Kidney (tissue), 14 donors: ENCODE measurements around the gene AGFG2. TPM values are rescaled to one million over a fixed set of nuclear protein-coding genes. Genes with fewer than 3 reads are reported as not detected.

ENCODE experiments used
- DNase-seq, 5 donors: peaks; one replicate each; pipeline ENCODE4 v3.0.0-alpha.2; 2013 to 2020
- FAIRE-seq: peaks from 2 replicates; lab custom pipeline; 2012; peaks lifted over from hg19 to GRCh38; lab: Jason Lieb, UNC
- H3K27ac ChIP-seq, 2 donors: one replicate each; pipeline ENCODE4 v1.7.0; 2013; ENCODE audit warnings: low read depth in 2 of 2, low read length in 2 of 2, inconsistent platforms in 1 of 2
- H3K27me3 ChIP-seq: one replicate; pipeline ENCODE4 v1.7.1; 2013; ENCODE audit warnings: low read length, inconsistent platforms; ENCODE audit not compliant: control insufficient read depth, insufficient read depth
- H3K36me3 ChIP-seq, 3 donors: one replicate each; pipeline versions ENCODE4 v1.7.0 to v1.7.1; 2013; ENCODE audit warnings: low read length in 3 of 3, control low read depth in 1 of 3, inconsistent platforms in 1 of 3; ENCODE audit not compliant: insufficient read depth in 3 of 3, control insufficient read depth in 2 of 3
- H3K4me1 ChIP-seq, 3 donors: one replicate each; pipeline versions ENCODE4 v1.7.0 to v1.7.1; 2013; ENCODE audit warnings: low read length in 3 of 3, inconsistent platforms in 1 of 3, low read depth in 1 of 3; ENCODE audit not compliant: control insufficient read depth in 2 of 3, insufficient read depth in 2 of 3
- H3K4me3 ChIP-seq, 3 donors: one replicate each; pipeline versions ENCODE4 v1.7.0 to v1.8.1; 2013; ENCODE audit warnings: low read length in 3 of 3, control low read depth in 1 of 3, inconsistent platforms in 1 of 3
- H3K9ac ChIP-seq, 3 donors: one replicate each; pipeline versions ENCODE4 v1.7.0 to v1.7.1; 2013; ENCODE audit warnings: low read length in 3 of 3, control low read depth in 1 of 3, inconsistent platforms in 1 of 3
- H3K9me3 ChIP-seq, 3 donors: one replicate each; pipeline versions ENCODE4 v1.7.0 to v1.7.1; 2013; ENCODE audit warnings: low read length in 3 of 3, control low read depth in 1 of 3, inconsistent platforms in 1 of 3; ENCODE audit not compliant: control insufficient read depth in 2 of 3, insufficient read depth in 1 of 3
- intact Hi-C: fragments of 100-400 bp; cut with DNase I; formaldehyde crosslinking; loops from one replicate; pipeline ENCODE4 v1.11.1; 2022
- polyA plus RNA-seq: library from polyadenylated mRNA; stranded (reverse); fragments of 350-450 nt; fragmentation: Illumina TruSeq; extraction: RNeasy Lipid Tissue Mini Kit (QIAGEN cat#74804); gene quantifications from one replicate; pipeline ENCODE4 v1.2.3, GENCODE V29; 2014; ENCODE audit warnings: low read depth, low replicate concordance; ENCODE audit not compliant: insufficient read depth
- total RNA-seq: library from RNA; stranded (reverse); fragmentation: NEBNext Ultra II Directional; extraction: Animal tissue kit (Norgen Biotek cat#: 25700); gene quantifications from one replicate; pipeline ENCODE4 v1.2.1, GENCODE V29; 2021
- TF ChIP-seq, protein P1 (sequence below): IDR thresholded peaks from 3 replicates; pipeline ENCODE4 v1.5.1; 2012; ENCODE audit warnings: mild to moderate bottlenecking, moderate library complexity, borderline replicate concordance; ENCODE audit not compliant: insufficient read depth; ENCODE audit errors: extremely low read depth
- donor health status: control.
- donor health status: control.
- donor health status: control.
- donor health status: control.
- donor health status: control.
- donor health status: DM: yes; HTN: yes; CAD: no.
- donor health status: Normal renal cell carcinoma (clear cell type).

Gene AGFG2
- total and polyA plus RNA-seq, 2 donors from 2014 or later = 24.3 to 37.3 TPM

DNA sequence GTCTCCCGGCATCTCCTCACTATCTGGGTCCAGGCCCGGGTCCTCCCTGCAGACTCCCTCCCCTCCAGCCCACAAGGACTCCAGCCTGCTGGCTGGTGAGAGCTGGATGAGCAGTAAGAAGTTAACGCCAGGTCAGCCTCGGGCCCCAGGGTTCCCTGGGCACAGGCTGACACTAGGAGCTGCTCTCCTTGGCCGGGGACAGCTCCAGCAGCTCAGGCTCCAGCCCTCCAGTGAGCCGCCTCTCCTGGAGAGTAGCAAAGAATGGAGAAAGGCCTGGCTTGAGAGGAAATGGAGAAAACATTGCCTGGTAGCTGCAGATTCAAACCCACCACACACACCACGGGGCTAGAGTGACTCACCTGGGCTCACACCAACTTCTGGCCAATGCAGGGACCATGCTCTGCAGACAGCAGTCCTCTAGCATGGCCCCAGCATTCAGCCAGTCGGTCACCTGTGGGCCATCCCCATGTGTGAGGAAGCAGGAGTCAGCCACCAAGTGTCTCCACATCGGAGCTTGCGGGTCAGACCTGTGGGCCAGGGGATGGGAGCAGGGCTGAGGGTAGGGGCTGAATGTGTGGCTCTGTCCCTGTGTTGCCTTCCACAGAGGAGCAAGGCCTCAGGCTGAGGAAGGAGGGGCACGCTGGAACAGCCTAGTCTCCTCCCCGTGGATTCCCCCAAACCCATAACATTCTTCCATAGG lies 28.2 kb downstream of the AGFG2 start:
- DNase-seq (no peak), FAIRE-seq (no peak)
- H3K27me3 ChIP-seq = no peaks in the 10 kb centered on the region
- H3K27ac ChIP-seq = no peak overlapping the region
- peaks cover 0 to 4% (median 0%) of the 10 kb centered on the region in 3 donors for H3K4me1 ChIP-seq
- H3K9me3 ChIP-seq = no peaks in the 10 kb centered on the region
- intact Hi-C loops = no loop called here
- peaks cover 0 to 6% (median 4%) of the 10 kb centered on the region in 3 donors for H3K36me3 ChIP-seq
- no peak overlapping the region for H3K4me3 ChIP-seq
- no peak overlapping the region for H3K9ac ChIP-seq
- TF ChIP-seq, protein P1, sequence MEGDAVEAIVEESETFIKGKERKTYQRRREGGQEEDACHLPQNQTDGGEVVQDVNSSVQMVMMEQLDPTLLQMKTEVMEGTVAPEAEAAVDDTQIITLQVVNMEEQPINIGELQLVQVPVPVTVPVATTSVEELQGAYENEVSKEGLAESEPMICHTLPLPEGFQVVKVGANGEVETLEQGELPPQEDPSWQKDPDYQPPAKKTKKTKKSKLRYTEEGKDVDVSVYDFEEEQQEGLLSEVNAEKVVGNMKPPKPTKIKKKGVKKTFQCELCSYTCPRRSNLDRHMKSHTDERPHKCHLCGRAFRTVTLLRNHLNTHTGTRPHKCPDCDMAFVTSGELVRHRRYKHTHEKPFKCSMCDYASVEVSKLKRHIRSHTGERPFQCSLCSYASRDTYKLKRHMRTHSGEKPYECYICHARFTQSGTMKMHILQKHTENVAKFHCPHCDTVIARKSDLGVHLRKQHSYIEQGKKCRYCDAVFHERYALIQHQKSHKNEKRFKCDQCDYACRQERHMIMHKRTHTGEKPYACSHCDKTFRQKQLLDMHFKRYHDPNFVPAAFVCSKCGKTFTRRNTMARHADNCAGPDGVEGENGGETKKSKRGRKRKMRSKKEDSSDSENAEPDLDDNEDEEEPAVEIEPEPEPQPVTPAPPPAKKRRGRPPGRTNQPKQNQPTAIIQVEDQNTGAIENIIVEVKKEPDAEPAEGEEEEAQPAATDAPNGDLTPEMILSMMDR = no peak

DNA sequence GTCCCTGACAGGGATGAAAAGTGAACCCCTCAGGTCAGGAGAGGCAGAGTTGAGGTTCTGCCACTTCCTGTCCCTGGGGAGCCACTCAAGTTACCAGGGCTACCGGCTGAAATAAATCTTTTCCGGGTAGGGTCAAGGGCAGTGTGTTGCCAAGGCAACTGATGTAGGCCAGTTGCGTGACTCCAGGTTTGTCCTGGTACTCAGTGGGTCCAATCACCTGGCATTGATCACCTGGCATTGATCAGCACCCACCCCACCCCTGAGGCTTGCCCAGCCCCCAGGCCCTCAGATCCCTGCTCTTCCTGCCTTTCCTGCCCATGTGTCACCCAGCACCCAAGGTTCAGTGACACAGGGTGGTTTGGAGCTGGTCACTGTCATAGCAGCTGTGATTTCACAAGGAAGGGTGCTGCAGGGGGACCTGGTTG lies 28.8 kb downstream of the AGFG2 start:
- Histone ChIP-seq H3K9ac (no peak overlapping the region), H3K9me3 (no peaks in the 10 kb centered on the region), H3K27ac (no peak overlapping the region), H3K4me1 (peaks cover 0 to 4% (median 0%) of the 10 kb centered on the region in 3 donors), H3K4me3 (no peak overlapping the region), H3K36me3 (peaks cover 0 to 4% (median 4%) of the 10 kb centered on the region in 3 donors), H3K27me3 (no peaks in the 10 kb centered on the region)
- FAIRE-seq (no peak), DNase-seq (no peak)
- TF ChIP-seq, protein P1 = no peak
- intact Hi-C loops = no loop called here

DNA sequence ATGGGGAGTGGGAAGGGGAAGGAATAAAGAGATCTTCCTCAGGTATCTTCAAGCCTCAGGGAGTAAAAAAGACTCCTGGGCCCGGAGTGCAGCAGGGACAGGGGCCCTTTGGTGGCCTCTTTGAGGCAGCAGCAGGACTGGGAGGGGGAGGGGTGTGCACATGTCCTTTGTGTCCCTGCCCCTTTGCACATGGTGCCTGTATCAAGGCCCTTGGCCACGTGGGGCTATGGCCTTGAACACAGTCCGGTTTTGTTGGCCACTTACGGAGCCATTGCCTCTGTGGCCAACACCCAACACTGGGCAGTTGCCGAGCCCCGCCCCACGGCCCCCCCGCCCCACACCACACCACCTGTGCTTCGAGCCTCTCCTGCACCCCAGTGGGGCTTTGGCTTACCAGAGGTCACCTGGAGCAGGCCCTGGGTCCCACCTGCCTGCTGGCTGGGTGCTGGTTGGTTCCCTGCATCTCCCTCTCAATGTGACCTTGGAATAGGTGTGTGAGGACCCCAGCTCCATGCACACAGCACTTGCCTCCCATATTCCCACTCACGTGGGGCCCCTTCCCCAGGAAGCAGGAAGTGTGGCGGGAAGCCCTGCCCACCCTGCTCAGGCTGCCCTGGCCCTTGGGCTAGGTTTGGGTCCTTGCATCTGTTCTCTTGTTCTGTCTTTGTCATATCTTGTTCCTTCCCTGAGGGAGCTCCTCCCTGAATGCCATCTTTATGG lies 29.3 kb downstream of the AGFG2 start:
- Histone ChIP-seq H3K4me3 (no peak overlapping the region), H3K9ac (no peak overlapping the region), H3K36me3 (no peaks in the 10 kb centered on the region), H3K27me3 (no peaks in the 10 kb centered on the region), H3K27ac (no peak overlapping the region), H3K4me1 (peaks cover 0 to 4% (median 0%) of the 10 kb centered on the region in 3 donors), H3K9me3 (no peaks in the 10 kb centered on the region)
- TF ChIP-seq, protein P1 = no peak
- no peak for FAIRE-seq
- intact Hi-C loops = no loop called here
- no peak for DNase-seq
